Measurements from ENCODE around the gene TMEM60. TPM values are rescaled to one million over a fixed set of nuclear protein-coding genes. Genes with fewer than 3 reads are reported as not detected.

TMEM60 gene, protein sequence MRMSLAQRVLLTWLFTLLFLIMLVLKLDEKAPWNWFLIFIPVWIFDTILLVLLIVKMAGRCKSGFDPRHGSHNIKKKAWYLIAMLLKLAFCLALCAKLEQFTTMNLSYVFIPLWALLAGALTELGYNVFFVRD
- 17.0 and 22.1 TPM in 2 replicates for total RNA-seq

DNA sequence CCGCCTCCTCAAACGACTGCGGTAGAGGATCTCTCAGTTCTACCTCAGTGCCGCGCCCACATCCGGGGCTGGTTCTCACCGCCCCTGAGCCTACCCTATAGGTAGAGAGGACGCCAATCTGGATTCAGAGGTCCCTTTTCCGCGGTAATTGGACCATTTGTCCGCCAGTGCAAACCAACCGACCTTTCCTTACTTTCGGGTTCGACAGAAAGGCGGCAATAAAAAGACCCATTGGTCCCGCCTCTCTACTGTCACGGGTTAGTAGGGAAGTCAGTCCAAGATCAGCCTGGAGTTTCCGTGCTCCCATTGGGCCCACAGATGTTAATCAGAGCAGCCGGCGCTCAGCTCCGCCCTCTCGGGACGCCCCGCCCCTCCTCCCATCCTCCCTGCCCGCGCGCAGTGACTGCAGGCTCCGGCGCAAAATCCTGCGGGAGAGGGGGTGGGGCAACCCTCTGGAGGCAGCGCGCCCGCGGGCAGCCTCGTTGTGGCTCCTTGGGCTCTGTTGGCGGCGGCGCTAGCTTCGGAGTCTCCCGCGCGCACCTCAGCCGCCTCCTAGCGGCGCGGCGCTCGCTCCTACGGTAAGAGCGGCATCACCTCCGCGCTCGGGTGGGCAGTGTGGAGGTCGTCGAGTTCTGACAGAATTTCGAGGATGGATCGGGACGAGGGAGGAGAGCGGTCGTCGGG is at the start of gene TMEM60, which contains the start of gene PHTF2:
TMEM60 (minus strand) TSS at position 41 of the 684 bp plus-strand sequence. CDS start 4,061 bp downstream, outside the sequence.
PHTF2 (plus strand) TSS at position 380 of the 684 bp plus-strand sequence.

Other genes starting within 250 kb of the TMEM60 start
- 16.0 and 24.3 TPM in 2 replicates for gene RSBN1L, start 102.0 kb downstream of the TMEM60 start, total RNA-seq
- gene PHTF2, start 339 bp upstream of the TMEM60 start, total RNA-seq, result 23.8 and 34.2 TPM in 2 replicates

All from smooth muscle cell of trachea (primary cell).